Epithelial cell of prostate (primary cell): ENCODE data around the gene LZTFL1.

Experiments used
- DNase-seq: peaks from one replicate; pipeline ENCODE4 v3.0.0-alpha.2; 2011; ENCODE audit warnings: low read depth, low spot score
- H3K27ac ChIP-seq: fragments of 450-650 bp; 2 replicates; pipeline ENCODE4 v1.5.1; 2017; ENCODE audit warnings: mild to moderate bottlenecking

The LZTFL1 gene

DNA sequence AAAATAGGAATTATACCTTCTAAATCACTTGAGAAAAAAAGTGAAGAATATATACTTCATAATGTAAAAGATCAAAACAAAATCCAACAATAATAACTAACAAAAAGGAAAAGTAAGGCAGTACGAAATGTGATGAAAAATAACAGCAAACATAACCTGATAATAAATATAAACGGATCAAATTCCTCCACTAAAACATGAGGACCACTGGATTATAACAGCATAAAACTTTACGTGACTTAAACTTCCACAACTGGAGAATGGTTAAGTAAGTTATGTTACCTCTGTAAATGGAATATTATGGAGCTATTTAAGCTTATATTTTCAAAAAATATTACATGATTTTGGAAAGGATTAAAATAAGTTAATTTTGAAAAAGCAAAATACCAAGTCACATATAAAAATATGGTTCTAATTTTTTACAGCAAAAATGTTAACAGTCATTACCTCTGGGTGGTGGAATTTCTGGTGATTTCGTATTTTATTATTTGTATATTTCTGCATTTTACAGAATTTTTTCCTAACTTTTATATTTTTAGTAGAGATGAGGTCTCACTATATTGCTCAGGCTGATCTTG is 52.6 kb downstream of the LZTFL1 start:
- H3K27ac ChIP-seq = no peak overlapping the region
- no peak for DNase-seq

DNA sequence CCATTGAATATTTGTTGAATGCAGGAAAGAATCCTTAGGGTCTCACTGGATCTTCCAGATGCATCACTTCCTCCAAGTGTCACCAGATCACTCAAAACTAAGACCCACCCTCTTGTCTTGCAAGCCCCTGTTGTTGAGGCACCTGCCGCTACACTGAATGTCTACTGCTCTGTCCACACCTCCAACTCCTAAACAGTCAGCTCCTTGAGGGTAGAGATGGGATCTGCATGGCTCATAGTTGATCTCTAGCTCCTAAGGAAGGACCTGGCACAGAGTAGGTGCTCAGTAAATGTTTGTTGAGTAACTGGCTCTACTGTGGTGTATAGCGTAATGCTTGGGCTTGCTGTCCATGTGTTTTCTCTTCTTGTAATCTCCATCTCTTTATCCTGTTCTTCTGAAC is 54.4 kb downstream of the LZTFL1 start:
- H3K27ac ChIP-seq = no peak overlapping the region
- no peak for DNase-seq

DNA sequence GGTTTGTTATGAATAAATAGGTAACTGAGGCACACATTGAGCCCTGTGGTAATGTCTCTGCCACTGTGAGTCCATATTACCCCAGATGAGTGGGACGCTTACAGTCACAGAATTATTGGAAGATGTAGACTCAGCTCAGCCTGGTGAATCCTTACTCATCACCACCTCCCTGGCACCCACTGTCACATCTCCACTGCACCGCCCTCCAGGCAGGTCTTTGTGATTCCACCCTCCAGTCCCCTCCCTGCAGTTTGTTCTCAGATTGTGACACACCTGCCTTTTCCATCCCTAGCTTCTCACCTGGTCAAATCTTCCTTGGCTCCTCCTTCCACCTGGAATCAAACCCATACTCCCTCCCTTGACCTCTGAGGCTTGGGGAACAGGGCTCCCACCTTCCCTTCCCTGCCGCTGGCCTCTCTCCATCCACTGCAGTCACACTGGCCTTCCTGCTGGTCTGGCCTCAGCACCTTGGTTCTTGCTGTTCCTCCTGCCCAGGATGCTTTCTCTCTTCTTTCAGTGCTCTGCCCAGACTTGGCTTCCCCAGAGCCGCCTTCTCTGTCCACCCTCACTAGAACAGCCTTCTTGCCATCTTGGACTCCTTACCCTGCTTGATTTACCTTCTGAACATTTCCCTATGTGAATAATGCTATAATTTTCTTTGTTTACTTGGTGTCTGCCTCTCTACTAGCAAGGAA is 55.0 kb downstream of the LZTFL1 start:
- DNase-seq = no peak
- H3K27ac ChIP-seq = no peak overlapping the region

DNA sequence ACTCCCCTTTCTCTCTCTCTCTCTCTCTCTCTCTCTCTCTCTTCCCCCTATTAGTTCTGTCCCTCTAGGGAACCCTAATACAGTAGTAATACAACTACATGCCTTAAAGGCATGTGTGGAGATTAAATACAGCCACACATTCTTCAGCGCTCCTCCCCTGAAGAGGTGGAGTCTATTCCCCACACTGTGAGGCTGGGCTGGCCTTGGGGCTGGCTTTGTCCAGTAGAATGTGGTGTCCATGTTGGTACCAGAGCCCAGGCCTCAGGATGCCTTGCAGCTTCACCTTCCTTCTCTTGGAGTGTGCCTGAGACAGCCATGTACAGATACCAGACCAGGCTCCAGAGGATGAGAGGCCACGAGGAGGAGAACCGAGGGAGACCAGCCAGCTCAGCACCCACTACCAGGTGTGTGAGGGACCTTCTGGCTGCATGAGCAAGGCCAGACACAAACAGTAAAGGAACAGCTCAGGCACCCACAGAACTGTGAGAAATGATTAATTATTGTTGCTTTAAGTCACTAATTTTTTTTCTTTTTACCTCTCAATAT is 56.2 kb downstream of the LZTFL1 start:
- DNase-seq = no peak
- H3K27ac ChIP-seq = no peak overlapping the region

DNA sequence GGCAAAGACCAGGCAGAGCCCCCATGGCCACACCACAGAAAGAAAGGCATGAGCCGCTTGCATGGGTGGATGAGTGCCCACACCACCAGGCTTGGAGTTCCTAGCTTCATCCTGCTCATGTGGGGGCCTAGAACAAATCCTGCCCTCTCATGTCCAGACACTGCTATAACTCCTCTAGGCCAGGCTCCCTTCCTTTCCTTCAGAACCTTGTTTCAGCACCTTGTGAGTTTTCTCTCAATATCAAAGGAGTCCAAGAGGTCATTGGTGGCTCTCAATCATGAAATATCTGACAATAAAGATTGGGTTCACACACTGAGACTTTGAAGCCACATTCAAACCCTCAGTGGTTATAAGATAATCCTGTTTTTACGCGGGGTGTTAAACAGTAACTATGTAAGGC is 58.3 kb downstream of the LZTFL1 start:
- no peak for DNase-seq
- H3K27ac ChIP-seq = no peak overlapping the region

DNA sequence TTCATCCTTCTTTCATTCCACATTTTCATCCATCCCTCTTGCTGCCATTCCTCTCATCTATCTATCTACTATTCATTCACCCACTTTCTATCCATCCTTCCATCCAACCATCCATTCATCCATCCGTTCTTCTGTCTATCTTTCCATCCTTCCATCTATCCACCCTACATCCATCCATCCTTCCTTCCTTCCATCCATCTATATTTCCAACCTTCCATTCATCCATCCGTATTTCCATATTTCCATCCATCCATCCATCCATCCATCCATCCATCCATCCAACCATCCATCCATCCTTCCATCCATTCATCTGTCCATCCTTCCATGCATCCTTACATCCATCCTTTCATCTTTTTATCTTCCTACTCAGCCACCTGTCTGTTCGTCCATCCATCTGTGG is 59.5 kb downstream of the LZTFL1 start:
- H3K27ac ChIP-seq = no peak overlapping the region
- DNase-seq = no peak

DNA sequence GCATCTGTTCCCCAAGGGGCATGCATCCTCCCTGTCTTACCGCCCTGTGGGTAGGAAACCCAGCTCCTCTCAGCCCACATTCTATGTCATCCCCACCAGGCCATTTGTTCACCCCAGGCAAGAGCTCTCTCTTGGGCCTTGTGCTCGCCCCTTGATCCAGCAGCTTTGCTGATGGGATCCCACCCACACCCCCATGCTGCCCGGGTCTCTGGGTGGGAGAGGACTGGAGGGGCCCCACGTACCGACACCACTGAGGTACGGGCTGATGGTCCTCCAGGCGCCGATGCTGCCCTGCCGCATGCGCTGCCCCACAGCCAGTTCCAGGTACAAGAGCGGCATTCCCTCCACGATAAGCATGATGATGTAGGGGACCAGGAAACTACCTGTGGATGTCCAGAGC is 60.1 kb downstream of the LZTFL1 start:
- no peak overlapping the region for H3K27ac ChIP-seq
- no peak for DNase-seq

DNA sequence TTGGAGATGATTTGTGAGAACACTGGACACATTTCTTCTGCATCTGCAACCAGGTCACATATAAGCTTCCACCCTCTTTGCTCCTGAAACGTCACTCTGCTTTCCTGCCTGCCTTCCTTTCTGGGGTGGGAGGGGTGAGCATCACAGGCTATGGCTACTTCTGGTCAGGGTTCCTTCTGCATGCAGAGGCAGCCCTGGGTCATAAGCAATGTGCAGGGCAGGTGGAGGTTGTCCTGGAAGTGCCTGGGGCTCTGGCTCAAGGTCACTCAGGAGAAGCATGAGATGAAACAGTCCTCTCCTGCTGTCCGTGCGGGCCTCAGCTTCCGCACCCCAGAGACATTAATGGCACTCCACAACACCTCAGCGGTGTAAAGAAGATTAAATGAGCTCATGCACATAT is 60.6 kb downstream of the LZTFL1 start:
- no peak overlapping the region for H3K27ac ChIP-seq
- DNase-seq = no peak

DNA sequence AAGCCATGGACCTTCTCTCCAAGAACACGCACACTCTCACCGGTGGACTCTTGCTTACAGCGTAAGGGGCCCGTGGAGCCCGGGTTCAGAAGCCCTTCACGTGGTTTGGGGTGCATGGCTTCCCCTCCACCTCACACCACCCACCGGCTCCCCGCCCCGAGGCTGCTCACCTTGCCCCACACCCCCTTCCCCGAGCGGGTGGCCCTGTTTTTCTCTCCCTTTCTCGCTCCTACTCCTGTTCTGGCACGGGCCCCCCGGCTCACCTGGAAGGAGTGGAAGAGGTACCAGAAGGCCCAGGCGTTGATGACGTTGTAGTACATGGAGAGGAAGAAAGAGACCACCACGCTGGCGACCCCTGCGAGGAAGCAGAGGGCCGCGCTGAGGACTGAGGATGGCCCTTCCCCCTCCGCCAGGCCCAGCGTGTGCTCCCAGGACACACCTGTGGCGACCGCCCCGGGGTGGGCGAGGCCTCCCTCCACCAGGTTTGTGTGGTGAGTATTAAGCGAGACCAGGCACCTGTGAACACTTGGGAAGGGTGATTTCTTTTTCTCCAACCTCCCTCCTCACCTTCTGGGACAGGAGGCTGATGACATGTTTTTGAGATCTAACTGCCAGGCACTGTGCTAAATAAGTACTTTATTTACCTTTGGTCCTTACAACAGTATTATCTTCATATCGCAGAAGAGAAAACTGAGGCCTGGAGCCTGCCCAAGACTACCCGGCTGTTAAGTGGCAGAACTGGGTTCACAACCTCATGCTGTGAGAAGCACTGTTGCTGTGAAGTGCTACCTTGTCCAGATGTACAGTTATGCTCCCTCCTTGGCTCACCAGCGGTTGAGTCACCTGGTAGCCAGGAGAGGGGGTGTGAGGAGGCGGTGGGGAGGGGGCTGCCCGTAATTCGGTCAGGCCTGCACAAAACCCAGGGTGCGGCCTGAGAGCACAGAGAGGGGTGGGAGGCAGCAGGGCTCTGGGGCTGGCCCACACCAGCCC is 61.9 kb downstream of the LZTFL1 start:
- DNase-seq = no peak
- H3K27ac ChIP-seq = no peak overlapping the region

DNA sequence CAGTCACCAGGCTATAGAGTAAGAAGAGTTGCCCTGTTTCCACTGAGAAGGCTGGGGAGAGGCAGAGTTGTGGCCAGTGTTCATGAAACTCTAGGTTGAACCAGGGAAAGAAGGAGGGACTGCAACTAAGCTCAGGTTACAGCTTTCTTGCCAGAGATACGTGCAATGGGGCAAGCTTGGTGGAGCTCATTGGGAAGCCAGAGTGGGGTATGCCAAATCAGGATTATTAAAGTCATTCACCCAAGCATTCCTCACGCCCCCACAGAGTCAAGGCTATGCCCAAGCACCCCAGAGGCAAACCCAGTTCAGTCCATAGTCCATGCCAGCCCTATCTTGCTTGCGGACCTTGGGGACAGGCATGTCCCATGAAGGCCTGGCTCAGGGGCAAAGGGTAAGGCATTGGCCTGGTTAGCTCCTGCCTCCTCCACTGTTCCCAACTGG is 63.1 kb downstream of the LZTFL1 start:
- H3K27ac ChIP-seq = no peak overlapping the region

DNA sequence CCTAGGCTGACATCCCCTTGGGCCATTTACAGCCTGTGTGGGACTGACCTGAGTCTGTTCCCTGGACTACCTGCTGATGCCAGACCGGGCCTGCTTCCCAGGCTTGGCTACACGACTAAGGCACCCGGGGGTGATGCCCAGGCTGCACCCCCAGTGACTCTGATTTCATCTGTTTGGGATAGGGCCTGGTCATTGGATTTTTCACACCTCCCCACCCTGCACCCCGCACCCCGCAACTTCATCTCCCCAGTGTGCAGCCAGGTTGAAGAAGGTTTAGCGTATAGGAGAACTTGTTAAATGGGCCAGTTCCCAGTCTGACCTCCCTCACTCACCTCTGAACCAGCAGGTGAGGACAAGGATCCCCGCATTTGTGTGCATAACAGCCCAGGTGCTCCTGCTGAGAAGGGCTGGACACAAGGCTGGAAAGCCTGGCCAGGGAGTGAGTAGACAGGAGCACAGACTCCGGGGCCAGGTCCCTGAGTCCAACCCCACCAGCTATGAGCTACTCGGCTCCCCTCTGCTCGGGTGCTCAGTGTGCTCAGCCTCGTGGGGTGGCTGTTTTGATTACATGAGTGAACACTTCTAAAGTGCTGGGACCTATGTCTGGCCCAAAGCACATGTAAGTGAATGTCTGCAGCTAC is 64.1 kb downstream of the LZTFL1 start:
- no peak for DNase-seq
- no peak overlapping the region for H3K27ac ChIP-seq

More for the DNA sequence above, 63.1 kb downstream of the LZTFL1 start:
- DNase-seq = no peak

DNA sequence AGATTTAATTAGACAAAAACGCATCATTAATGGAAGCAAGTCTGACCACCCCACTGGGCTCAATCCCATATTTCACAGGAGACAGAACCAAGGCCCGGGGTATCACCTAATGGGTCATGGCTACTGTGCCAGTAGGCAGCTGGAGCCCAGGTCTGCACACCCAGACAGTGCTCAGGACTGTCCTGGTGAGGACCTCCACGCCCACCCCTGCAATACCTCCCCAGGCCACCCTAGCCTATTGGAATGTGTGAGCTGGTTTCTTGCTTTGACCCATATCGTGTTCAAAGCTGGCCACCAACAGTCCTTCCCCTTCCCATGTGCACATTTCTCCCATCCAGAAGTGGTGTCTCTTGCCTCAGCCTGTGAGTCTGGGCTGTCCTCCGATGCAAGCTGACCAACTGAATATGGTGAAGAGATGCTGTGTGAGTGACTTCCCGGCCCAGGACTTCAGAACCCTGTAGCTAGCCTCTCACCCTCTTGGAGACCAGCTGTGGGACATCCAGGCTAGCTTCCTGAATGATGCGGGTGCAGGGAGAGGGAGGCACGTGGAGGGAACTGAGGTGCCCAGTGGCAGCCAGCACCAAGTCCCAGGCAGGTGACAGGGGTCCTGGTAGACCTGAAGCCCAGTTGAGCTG is 64.7 kb downstream of the LZTFL1 start:
- DNase-seq = no peak
- H3K27ac ChIP-seq = no peak overlapping the region

DNA sequence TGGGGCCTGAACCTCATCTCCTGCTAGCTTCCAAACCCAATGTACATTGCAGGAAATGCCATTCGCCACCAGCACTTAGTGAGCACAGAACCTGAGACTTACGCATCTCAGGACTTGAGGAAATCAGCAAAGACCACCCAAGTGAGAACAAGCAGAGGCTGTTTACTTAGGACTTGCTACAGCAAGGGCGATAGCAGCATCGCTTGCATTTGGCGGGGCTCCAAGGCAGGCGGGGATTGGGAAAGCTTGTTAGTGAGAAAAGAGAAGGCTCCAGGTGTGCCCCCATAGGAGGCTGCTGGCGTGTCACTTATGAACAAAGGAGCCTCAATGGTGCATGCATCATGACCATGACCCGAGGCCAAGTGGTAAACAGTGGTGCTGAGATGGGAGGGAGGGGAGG is 65.3 kb downstream of the LZTFL1 start:
- no peak overlapping the region for H3K27ac ChIP-seq
- no peak for DNase-seq

DNA sequence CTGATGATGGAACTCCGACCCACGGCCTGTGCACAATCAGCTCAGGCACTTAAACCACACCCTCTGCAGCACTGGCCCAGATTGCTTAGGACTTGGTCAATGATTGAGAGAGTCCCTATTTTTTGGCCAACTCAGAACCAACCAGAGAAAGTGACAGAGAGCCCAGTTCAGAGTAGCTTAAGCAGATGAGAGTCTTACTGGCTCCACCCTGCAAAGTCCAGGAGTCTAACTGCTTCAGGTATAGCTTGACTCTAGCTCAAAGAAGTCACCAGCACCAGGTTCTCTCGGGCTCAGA is 65.7 kb downstream of the LZTFL1 start:
- no peak for DNase-seq
- H3K27ac ChIP-seq = no peak overlapping the region

DNA sequence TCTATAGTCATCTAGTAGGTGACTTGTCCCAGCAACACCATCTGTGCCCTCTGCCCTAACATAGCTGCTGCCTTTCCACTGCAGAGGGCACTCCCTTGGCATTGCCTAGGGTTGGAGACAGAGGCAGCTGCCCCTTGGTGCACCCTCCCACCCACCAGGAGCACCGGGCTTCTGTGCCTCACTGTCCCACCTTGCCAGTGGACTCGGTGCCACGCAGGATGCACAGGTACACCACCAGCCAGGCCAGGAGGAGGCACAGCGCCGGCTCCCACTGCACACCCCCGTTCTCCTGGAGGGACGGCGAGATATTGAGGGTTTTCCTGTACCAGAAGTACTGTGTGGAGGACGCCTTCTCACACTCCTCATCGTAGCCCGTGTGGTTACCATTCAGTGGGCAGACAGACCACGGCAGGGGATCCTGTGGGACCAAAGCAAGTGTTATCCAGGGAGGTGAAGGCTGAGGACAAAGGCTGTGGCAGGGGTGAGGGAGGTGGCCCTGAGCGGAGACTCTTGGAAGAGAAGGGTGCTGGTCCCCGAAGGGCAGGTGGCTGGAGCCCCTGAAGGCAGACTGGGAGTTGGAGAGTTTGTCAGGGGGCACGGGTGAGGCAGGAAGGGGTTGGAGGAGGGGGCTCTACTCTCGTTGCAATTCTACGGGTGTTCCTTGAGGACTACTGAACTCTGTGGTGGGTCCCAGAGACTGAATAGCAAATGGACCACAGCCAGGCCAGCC is 66.2 kb downstream of the LZTFL1 start:
- no peak for DNase-seq
- no peak overlapping the region for H3K27ac ChIP-seq

DNA sequence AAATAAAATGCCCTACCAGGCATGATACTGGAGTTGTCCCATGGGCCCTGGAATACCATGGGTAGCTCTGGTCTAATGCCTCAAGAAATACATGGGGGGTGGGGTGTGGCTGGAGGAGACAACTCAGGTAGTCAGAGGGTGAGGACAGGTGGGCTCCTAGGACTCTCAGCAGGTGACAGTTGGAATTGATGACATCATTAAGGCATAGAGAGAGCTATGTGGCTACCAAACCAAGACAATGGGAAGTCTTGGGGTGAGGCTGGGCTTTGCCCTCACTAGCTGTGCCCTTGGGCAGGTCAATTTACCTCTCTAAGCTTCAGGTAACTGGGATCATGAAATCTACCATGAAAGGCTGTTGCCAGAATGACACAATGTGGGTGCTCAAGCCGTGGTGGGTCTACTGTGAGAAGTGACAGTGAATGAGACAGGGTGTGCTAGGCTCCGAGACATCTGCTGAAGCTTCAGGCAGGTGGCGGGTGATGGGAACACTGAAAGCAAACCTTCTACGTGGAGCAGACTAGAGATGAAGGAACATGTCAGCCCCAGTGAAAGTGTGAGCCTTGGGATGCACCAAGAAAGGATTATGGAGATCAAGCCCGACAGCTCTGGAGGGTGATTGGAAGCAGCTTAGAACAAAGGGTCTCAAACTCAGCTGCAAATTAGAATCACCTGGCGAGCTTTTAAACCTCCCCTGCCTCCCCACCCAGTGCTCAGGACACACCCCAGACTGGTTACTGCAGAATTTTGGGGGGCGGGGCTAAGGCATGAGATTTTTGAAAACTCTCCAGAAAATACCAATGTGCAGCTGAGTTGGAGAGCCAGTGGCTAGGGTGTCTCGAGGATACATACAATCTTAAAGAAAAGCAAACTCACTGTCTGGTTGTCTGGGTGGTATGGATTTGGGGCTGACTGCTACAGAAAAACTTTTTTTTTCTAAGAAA is 67.1 kb downstream of the LZTFL1 start:
- H3K27ac ChIP-seq = no peak overlapping the region
- DNase-seq = no peak

DNA sequence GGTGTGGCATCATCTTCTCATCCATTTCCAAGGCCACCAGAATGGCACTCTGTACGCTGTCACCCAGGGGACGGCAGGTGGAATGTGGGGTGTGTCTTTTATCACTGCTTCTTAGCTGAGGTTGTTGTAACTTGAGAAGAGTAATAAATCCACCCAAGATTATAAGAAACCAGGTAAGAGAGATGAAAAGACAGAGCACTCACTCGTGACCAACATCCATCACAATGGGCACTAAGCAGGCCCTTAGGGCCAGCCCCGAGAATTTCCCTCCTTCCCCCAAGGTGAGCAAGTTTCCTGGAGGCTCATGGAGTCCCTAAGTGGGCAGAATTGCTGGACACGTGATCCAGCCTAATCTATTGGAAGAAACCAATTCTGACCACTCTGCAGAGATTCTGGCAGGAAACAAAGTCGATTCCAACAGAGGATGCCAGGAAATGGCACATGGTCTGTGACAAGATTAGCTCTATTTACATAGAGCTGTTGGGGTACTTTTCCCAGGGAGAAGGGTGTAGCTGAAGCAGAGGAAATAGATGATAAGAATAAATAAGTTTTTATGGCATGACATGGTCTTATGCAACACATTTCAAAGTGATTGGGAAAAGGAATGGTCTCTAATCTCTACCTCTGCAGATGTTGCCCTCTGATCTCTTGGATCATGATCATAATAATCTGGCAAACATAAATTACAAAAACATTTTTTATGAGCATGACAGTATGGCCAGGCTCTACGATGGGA is 68.0 kb downstream of the LZTFL1 start:
- H3K27ac ChIP-seq = no peak overlapping the region
- no peak for DNase-seq
